ENCODE results near the gene CRYBG1. TPM values are rescaled to one million over a fixed set of nuclear protein-coding genes. Genes with fewer than 3 reads are reported as not detected.

Gene CRYBG1
- total RNA-seq, 1 experiment from 2014 or later: 5.1 TPM

GRCh38 chr6:106519460-106520394, 159.2 kb downstream of the CRYBG1 start:
- no peak for DNase-seq (ENCODE audit: extremely low read depth, low read depth)

- DNase-seq (ENCODE audit: extremely low read depth, low read depth): no peak
Measured at GRCh38 chr6:106520711-106521401, 160.3 kb downstream of the CRYBG1 start.

GRCh38 chr6:106522562-106523250, 162.2 kb downstream of the CRYBG1 start:
- no peak for DNase-seq (ENCODE audit: extremely low read depth, low read depth)

- DNase-seq (ENCODE audit: extremely low read depth, low read depth): no peak
Measured at GRCh38 chr6:106525107-106525881, 164.8 kb downstream of the CRYBG1 start.

- DNase-seq (ENCODE audit: extremely low read depth, low read depth): no peak
Measured at GRCh38 chr6:106525882-106526275, 165.4 kb downstream of the CRYBG1 start.

- DNase-seq (ENCODE audit: extremely low read depth, low read depth): no peak
Measured at GRCh38 chr6:106527117-106527516, 166.6 kb downstream of the CRYBG1 start.

GRCh38 chr6:106527979-106528378, 167.5 kb downstream of the CRYBG1 start:
- peak; percentile 74 for DNase-seq (ENCODE audit: extremely low read depth, low read depth)

GRCh38 chr6:106528521-106528920, 168.0 kb downstream of the CRYBG1 start:
- DNase-seq (ENCODE audit: extremely low read depth, low read depth): no peak

GRCh38 chr6:106529438-106529837, 168.9 kb downstream of the CRYBG1 start:
- DNase-seq (ENCODE audit: extremely low read depth, low read depth): no peak

GRCh38 chr6:106530026-106530425, 169.5 kb downstream of the CRYBG1 start:
- DNase-seq (ENCODE audit: extremely low read depth, low read depth): no peak

- DNase-seq (ENCODE audit: extremely low read depth, low read depth): no peak
Measured at GRCh38 chr6:106530502-106530901, 170.0 kb downstream of the CRYBG1 start.

GRCh38 chr6:106533054-106533453, 172.5 kb downstream of the CRYBG1 start:
- DNase-seq (ENCODE audit: extremely low read depth, low read depth): no peak

- DNase-seq (ENCODE audit: extremely low read depth, low read depth): no peak
Measured at GRCh38 chr6:106534004-106534403, 173.5 kb downstream of the CRYBG1 start.

- DNase-seq (ENCODE audit: extremely low read depth, low read depth): no peak
Measured at GRCh38 chr6:106534564-106534982, 174.1 kb downstream of the CRYBG1 start.

- no peak for DNase-seq (ENCODE audit: extremely low read depth, low read depth)
Measured at GRCh38 chr6:106535012-106535411, 174.5 kb downstream of the CRYBG1 start.

GRCh38 chr6:106536357-106536756, 175.8 kb downstream of the CRYBG1 start:
- DNase-seq (ENCODE audit: extremely low read depth, low read depth): no peak

- no peak for DNase-seq (ENCODE audit: extremely low read depth, low read depth)
Measured at GRCh38 chr6:106536851-106537250, 176.3 kb downstream of the CRYBG1 start.

- DNase-seq (ENCODE audit: extremely low read depth, low read depth): no peak
Measured at GRCh38 chr6:106537662-106538061, 177.1 kb downstream of the CRYBG1 start.

GRCh38 chr6:106538145-106538544, 177.6 kb downstream of the CRYBG1 start:
- DNase-seq (ENCODE audit: extremely low read depth, low read depth): no peak

GRCh38 chr6:106539936-106540335, 179.4 kb downstream of the CRYBG1 start:
- DNase-seq (ENCODE audit: extremely low read depth, low read depth): no peak

Data from NCI-H460 (cell line).